Measurements from ENCODE around the gene PRKCE.

The PRKCE gene

GRCh38 chr2:45825001-45825651 is 173.7 kb downstream of the PRKCE start:
- no peaks in the 10 kb centered on the region for H3K27me3 Mint-ChIP-seq
- peaks cover 2% of the 10 kb centered on the region for H3K9me3 Mint-ChIP-seq
- ATAC-seq (no peak), DNase-seq (no peak)
- H3K4me1 Mint-ChIP-seq: peaks cover 19% of the 10 kb centered on the region
- H3K4me3 Mint-ChIP-seq: no peak overlapping the region
- H3K27ac Mint-ChIP-seq: no peak overlapping the region
- peaks cover 3% of the 10 kb centered on the region for H3K36me3 Mint-ChIP-seq (ENCODE audit: low read depth)

GRCh38 chr2:45826460-45826859 is 175.0 kb downstream of the PRKCE start:
- DNase-seq: no peak
- H3K27ac Mint-ChIP-seq: no peak overlapping the region
- peaks cover 16% of the 10 kb centered on the region for H3K9me3 Mint-ChIP-seq
- peaks cover 9% of the 10 kb centered on the region for H3K36me3 Mint-ChIP-seq (ENCODE audit: low read depth)
- H3K27me3 Mint-ChIP-seq: no peaks in the 10 kb centered on the region
- H3K4me1 Mint-ChIP-seq: peaks cover 16% of the 10 kb centered on the region
- ATAC-seq: no peak
- H3K4me3 Mint-ChIP-seq: no peak overlapping the region

- peaks cover 16% of the 10 kb centered on the region for H3K9me3 Mint-ChIP-seq
- no peak overlapping the region for H3K27ac Mint-ChIP-seq
- ATAC-seq: no peak
- H3K4me1 Mint-ChIP-seq: peaks cover 13% of the 10 kb centered on the region
- no peak overlapping the region for H3K4me3 Mint-ChIP-seq
- H3K36me3 Mint-ChIP-seq (ENCODE audit: low read depth): peaks cover 9% of the 10 kb centered on the region
- DNase-seq: no peak
- no peaks in the 10 kb centered on the region for H3K27me3 Mint-ChIP-seq
These were observed 175.6 kb downstream of the PRKCE start for GRCh38 chr2:45826884-45827635.

GRCh38 chr2:45830322-45830721 is 178.8 kb downstream of the PRKCE start:
- Mint-ChIP-seq H3K27ac (no peak overlapping the region), H3K4me3 (no peak overlapping the region), H3K36me3 (ENCODE audit: low read depth) (peaks cover 9% of the 10 kb centered on the region), H3K4me1 (peaks cover 10% of the 10 kb centered on the region), H3K9me3 (peaks cover 16% of the 10 kb centered on the region), H3K27me3 (no peaks in the 10 kb centered on the region)
- DNase-seq: no peak
- ATAC-seq: no peak

GRCh38 chr2:45833301-45833967 is 182.0 kb downstream of the PRKCE start:
- DNase-seq (no peak), ATAC-seq (no peak)
- no peaks in the 10 kb centered on the region for H3K27me3 Mint-ChIP-seq
- H3K27ac Mint-ChIP-seq: no peak overlapping the region
- H3K4me3 Mint-ChIP-seq: no peak overlapping the region
- H3K4me1 Mint-ChIP-seq: peaks cover 13% of the 10 kb centered on the region
- H3K36me3 Mint-ChIP-seq (ENCODE audit: low read depth): peaks cover 9% of the 10 kb centered on the region
- H3K9me3 Mint-ChIP-seq: peaks cover 16% of the 10 kb centered on the region

- Mint-ChIP-seq H3K4me1 (peaks cover 13% of the 10 kb centered on the region), H3K4me3 (no peak overlapping the region), H3K27me3 (no peaks in the 10 kb centered on the region), H3K27ac (no peak overlapping the region), H3K36me3 (ENCODE audit: low read depth) (peaks cover 9% of the 10 kb centered on the region), H3K9me3 (peaks cover 16% of the 10 kb centered on the region)
- ATAC-seq (no peak), DNase-seq (no peak)
These were observed 182.5 kb downstream of the PRKCE start for GRCh38 chr2:45833968-45834344.

- H3K27me3 Mint-ChIP-seq: no peaks in the 10 kb centered on the region
- H3K4me3 Mint-ChIP-seq: no peak overlapping the region
- H3K36me3 Mint-ChIP-seq (ENCODE audit: low read depth): peaks cover 6% of the 10 kb centered on the region
- H3K4me1 Mint-ChIP-seq: peaks cover 13% of the 10 kb centered on the region
- H3K27ac Mint-ChIP-seq: no peak overlapping the region
- ATAC-seq (no peak), DNase-seq (no peak)
- peaks cover 16% of the 10 kb centered on the region for H3K9me3 Mint-ChIP-seq
These were observed 182.9 kb downstream of the PRKCE start for GRCh38 chr2:45834372-45834771.

GRCh38 chr2:45834858-45835257 is 183.4 kb downstream of the PRKCE start:
- Mint-ChIP-seq H3K4me1 (peaks cover 13% of the 10 kb centered on the region), H3K27me3 (no peaks in the 10 kb centered on the region), H3K9me3 (peaks cover 16% of the 10 kb centered on the region), H3K36me3 (ENCODE audit: low read depth) (peaks cover 6% of the 10 kb centered on the region), H3K27ac (no peak overlapping the region), H3K4me3 (no peak overlapping the region)
- ATAC-seq (no peak), DNase-seq (no peak)

GRCh38 chr2:45836316-45836715 is 184.8 kb downstream of the PRKCE start:
- H3K36me3 Mint-ChIP-seq (ENCODE audit: low read depth): peaks cover 1% of the 10 kb centered on the region
- no peak for DNase-seq
- H3K27me3 Mint-ChIP-seq: no peaks in the 10 kb centered on the region
- H3K9me3 Mint-ChIP-seq: peaks cover 2% of the 10 kb centered on the region
- ATAC-seq: no peak
- H3K4me3 Mint-ChIP-seq: no peak overlapping the region
- peaks cover 23% of the 10 kb centered on the region for H3K4me1 Mint-ChIP-seq
- H3K27ac Mint-ChIP-seq: no peak overlapping the region

- Mint-ChIP-seq H3K27me3 (no peaks in the 10 kb centered on the region), H3K4me1 (peaks cover 27% of the 10 kb centered on the region), H3K9me3 (no peaks in the 10 kb centered on the region), H3K4me3 (peak overlapping the region; percentile 24), H3K27ac (no peak overlapping the region), H3K36me3 (ENCODE audit: low read depth) (no peaks in the 10 kb centered on the region)
- DNase-seq (no peak), ATAC-seq (no peak)
These were observed 185.3 kb downstream of the PRKCE start for GRCh38 chr2:45836740-45837139.

GRCh38 chr2:45837812-45838341 is 186.4 kb downstream of the PRKCE start:
- ATAC-seq: no peak
- peaks cover 34% of the 10 kb centered on the region for H3K4me1 Mint-ChIP-seq

GRCh38 chr2:45839508-45840251 is 188.2 kb downstream of the PRKCE start:
- no peaks in the 10 kb centered on the region for H3K9me3 Mint-ChIP-seq
- no peak for DNase-seq
- H3K36me3 Mint-ChIP-seq (ENCODE audit: low read depth): no peaks in the 10 kb centered on the region
- no peaks in the 10 kb centered on the region for H3K27me3 Mint-ChIP-seq
- no peak overlapping the region for H3K27ac Mint-ChIP-seq
- no peak overlapping the region for H3K4me3 Mint-ChIP-seq
- peaks cover 43% of the 10 kb centered on the region for H3K4me1 Mint-ChIP-seq
- ATAC-seq: no peak

More at GRCh38 chr2:45837812-45838341, 186.4 kb downstream of the PRKCE start:
- Mint-ChIP-seq H3K36me3 (ENCODE audit: low read depth) (no peaks in the 10 kb centered on the region), H3K9me3 (no peaks in the 10 kb centered on the region), H3K4me3 (no peak overlapping the region), H3K27me3 (no peaks in the 10 kb centered on the region), H3K27ac (no peak overlapping the region)
- no peak for DNase-seq

- peaks cover 46% of the 10 kb centered on the region for H3K4me1 Mint-ChIP-seq
- H3K36me3 Mint-ChIP-seq (ENCODE audit: low read depth): peaks cover 1% of the 10 kb centered on the region
- no peaks in the 10 kb centered on the region for H3K27me3 Mint-ChIP-seq
- H3K27ac Mint-ChIP-seq: no peak overlapping the region
- ATAC-seq (no peak), DNase-seq (no peak)
- no peak overlapping the region for H3K4me3 Mint-ChIP-seq
- no peaks in the 10 kb centered on the region for H3K9me3 Mint-ChIP-seq
These were observed 189.0 kb downstream of the PRKCE start for GRCh38 chr2:45840481-45840880.

- DNase-seq (no peak), ATAC-seq (no peak)
- Mint-ChIP-seq H3K36me3 (ENCODE audit: low read depth) (peaks cover 1% of the 10 kb centered on the region), H3K27ac (no peak overlapping the region), H3K4me1 (peaks cover 41% of the 10 kb centered on the region), H3K9me3 (no peaks in the 10 kb centered on the region), H3K4me3 (no peak overlapping the region), H3K27me3 (no peaks in the 10 kb centered on the region)
These were observed 190.4 kb downstream of the PRKCE start for GRCh38 chr2:45841752-45842407.

Measured in activated naive CD8-positive, alpha-beta T cell treated with anti-CD3 and anti-CD28 coated beads, Interleukin-2, amount 50 U/mL, for 24 hours (primary cell).